ENCODE measurements around the gene CEP104. TPM values are rescaled to one million over a fixed set of nuclear protein-coding genes. Genes with fewer than 3 reads are reported as not detected.

Gene CEP104
- polyA plus RNA-seq, 2 of the 4 experiments (the other 2 are of a cell fraction): 14.5 to 28.8 TPM

- TF ChIP-seq REST (IDR thresholded peaks at IDR 0.05) (no peak), KDM5A (IDR thresholded peaks at IDR 0.05) (no peak)
Measured at GRCh38 chr1:3771108-3772026, 85.6 kb downstream of the CEP104 start (continued).

GRCh38 chr1:3770047-3770765 is 86.8 kb downstream of the CEP104 start:
- Histone ChIP-seq H3K4me2 (no peak overlapping the region), H3K27ac (no peak overlapping the region), H3K4me1 (peaks cover 8% of the 10 kb centered on the region), H3K9me3 (no peaks in the 10 kb centered on the region), H3K4me3 (no peak overlapping the region)
- CTCF ChIA-PET: interaction anchor here (0.9 to 1.6 kb wide), 2 partner anchors 9 to 46 kb away, joined by 4 read pairs; no protein-coding TSS in a partner anchor
- ATAC-seq (no peak), FAIRE-seq (no peak), DNase-seq (ENCODE audit: low read depth in 1 of 2, low spot score in 1 of 2) (no peak)
- POLR2A ChIA-PET: no interaction called here
- TF ChIP-seq ZSCAN20 (CRISPR knock-in tag; IDR thresholded peaks at IDR 0.05) (no peak), CHD2 (IDR thresholded peaks at IDR 0.05; ENCODE audit: low read length, partially characterized antibody) (no peak), CTCF (IDR thresholded peaks at IDR 0.05) (no peak), CBX2 (IDR thresholded peaks at IDR 0.05; ENCODE audit: borderline replicate concordance, low read depth) (no peak), ZC3H11A (IDR thresholded peaks at IDR 0.05) (no peak), PBX3 (IDR thresholded peaks at IDR 0.05) (no peak), SREBF2 (IDR thresholded peaks at IDR 0.05) (no peak), ESRRA (IDR thresholded peaks at IDR 0.05; ENCODE audit: borderline replicate concordance, low read length) (no peak), HOXB5 (CRISPR knock-in tag; IDR thresholded peaks at IDR 0.05) (no peak), TFCP2L1 (CRISPR knock-in tag; IDR thresholded peaks at IDR 0.05) (no peak), JUN (IDR thresholded peaks at IDR 0.05) (no peak), MAFK (IDR thresholded peaks at IDR 0.05; ENCODE audit: partially characterized antibody) (no peak), POLR2A (IDR thresholded peaks at IDR 0.05; ENCODE audit: low read length) (no peak), BHLHE40 (IDR thresholded peaks at IDR 0.05; ENCODE audit: low read depth, low read length) (no peak), JUNB (IDR thresholded peaks at IDR 0.05) (no peak), CHD4 (IDR thresholded peaks at IDR 0.05; ENCODE audit: borderline replicate concordance) (no peak), GATA3 (IDR thresholded peaks at IDR 0.05; ENCODE audit: borderline replicate concordance) (no peak), EHMT2 (IDR thresholded peaks at IDR 0.05; ENCODE audit: low read depth) (no peak)
- TF ChIP-seq, protein P1, sequence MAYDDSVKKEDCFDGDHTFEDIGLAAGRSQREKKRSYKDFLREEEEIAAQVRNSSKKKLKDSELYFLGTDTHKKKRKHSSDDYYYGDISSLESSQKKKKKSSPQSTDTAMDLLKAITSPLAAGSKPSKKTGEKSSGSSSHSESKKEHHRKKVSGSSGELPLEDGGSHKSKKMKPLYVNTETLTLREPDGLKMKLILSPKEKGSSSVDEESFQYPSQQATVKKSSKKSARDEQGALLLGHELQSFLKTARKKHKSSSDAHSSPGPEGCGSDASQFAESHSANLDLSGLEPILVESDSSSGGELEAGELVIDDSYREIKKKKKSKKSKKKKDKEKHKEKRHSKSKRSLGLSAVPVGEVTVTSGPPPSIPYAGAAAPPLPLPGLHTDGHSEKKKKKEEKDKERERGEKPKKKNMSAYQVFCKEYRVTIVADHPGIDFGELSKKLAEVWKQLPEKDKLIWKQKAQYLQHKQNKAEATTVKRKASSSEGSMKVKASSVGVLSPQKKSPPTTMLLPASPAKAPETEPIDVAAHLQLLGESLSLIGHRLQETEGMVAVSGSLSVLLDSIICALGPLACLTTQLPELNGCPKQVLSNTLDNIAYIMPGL (CRISPR knock-in tag; IDR thresholded peaks at IDR 0.05; ENCODE audit: borderline replicate concordance): no peak
- TF ChIP-seq, protein P2, sequence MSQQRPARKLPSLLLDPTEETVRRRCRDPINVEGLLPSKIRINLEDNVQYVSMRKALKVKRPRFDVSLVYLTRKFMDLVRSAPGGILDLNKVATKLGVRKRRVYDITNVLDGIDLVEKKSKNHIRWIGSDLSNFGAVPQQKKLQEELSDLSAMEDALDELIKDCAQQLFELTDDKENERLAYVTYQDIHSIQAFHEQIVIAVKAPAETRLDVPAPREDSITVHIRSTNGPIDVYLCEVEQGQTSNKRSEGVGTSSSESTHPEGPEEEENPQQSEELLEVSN (IDR thresholded peaks at IDR 0.05; ENCODE audit: borderline replicate concordance, low read depth): no peak
- WGBS (ENCODE audit: missing lambda C conversion rate): 67% methylated on average over 5 of the region's 16 CpGs
